CD14-positive monocyte (primary cell): ENCODE data around the gene JCAD. TPM values are rescaled to one million over a fixed set of nuclear protein-coding genes. Genes with fewer than 3 reads are reported as not detected.

ENCODE experiments used
- DNase-seq, 3 donors: peaks; one replicate each; pipeline ENCODE4 v3.0.0-alpha.2; 2011 to 2022
- H2AFZ ChIP-seq: 2 replicates; pipeline ENCODE4 v1.6.0; 2012; ENCODE audit warnings: mild to moderate bottlenecking, low read depth, low read length, inconsistent platforms; ENCODE audit not compliant: insufficient read depth, poor library complexity, severe bottlenecking
- H3K27ac ChIP-seq, 2 donors: 1 replicate in 1 of 2; 2 replicates in 1 of 2; pipeline ENCODE4 v1.5.1; 2012 to 2013; ENCODE audit warnings: low read length in 2 of 2, control low read depth in 1 of 2, inconsistent platforms in 1 of 2, low read depth in 1 of 2, mild to moderate bottlenecking in 1 of 2
- H3K27me3 ChIP-seq, 2 donors: one replicate each; pipeline versions ENCODE4 v1.6.0 to v1.6.1; 2011 to 2013; ENCODE audit warnings: low read length in 2 of 2; ENCODE audit not compliant: control insufficient read depth in 2 of 2, insufficient read depth in 2 of 2
- H3K36me3 ChIP-seq, 2 donors: replicated peaks in 1 of 2; 1 replicate in 1 of 2; 2 replicates in 1 of 2; pipeline versions ENCODE4 v1.5.1 to v1.6.1; 2012 to 2013; ENCODE audit warnings: low read length in 2 of 2, control low read depth in 1 of 2, inconsistent platforms in 1 of 2, mild to moderate bottlenecking in 1 of 2; ENCODE audit not compliant: insufficient read depth in 2 of 2, control insufficient read depth in 1 of 2
- H3K4me1 ChIP-seq, 2 donors: 1 replicate in 1 of 2; 2 replicates in 1 of 2; pipeline versions ENCODE4 v1.5.1 to v1.6.1; 2012 to 2013; ENCODE audit warnings: low read length in 2 of 2, control low read depth in 1 of 2, inconsistent platforms in 1 of 2, mild to moderate bottlenecking in 1 of 2, moderate library complexity in 1 of 2; ENCODE audit not compliant: insufficient read depth in 2 of 2, control insufficient read depth in 1 of 2
- H3K4me2 ChIP-seq: replicated peaks from 2 replicates; pipeline ENCODE3; 2012; ENCODE audit warnings: low read length, moderate library complexity, mild to moderate bottlenecking; ENCODE audit not compliant: poor library complexity, severe bottlenecking; ENCODE audit errors: extremely low read depth
- H3K4me3 ChIP-seq, 3 experiments: fragments of 200-600 bp in 1 of 3; sonication (generic) in 1 of 3; replicated peaks in 1 of 3; 1 replicate in 2 of 3; 2 replicates in 1 of 3; pipeline ENCODE4 v1.5.1; 2011 to 2013; ENCODE audit warnings: low read length in 3 of 3, mild to moderate bottlenecking in 3 of 3, control low read depth in 2 of 3, low read depth in 2 of 3, inconsistent platforms in 1 of 3, moderate library complexity in 1 of 3
- H3K79me2 ChIP-seq: 2 replicates; pipeline ENCODE4 v1.6.0; 2012; ENCODE audit warnings: mild to moderate bottlenecking, control low read depth, inconsistent platforms, low read length, moderate library complexity; ENCODE audit not compliant: insufficient read depth
- H3K9ac ChIP-seq: 2 replicates; pipeline ENCODE4 v1.6.0; 2017; ENCODE audit warnings: low read length, mild to moderate bottlenecking; ENCODE audit not compliant: insufficient read depth, poor library complexity, severe bottlenecking
- H3K9me3 ChIP-seq, 2 donors: replicated peaks in 1 of 2; 1 replicate in 1 of 2; 2 replicates in 1 of 2; pipeline versions ENCODE4 v1.5.1 to v1.6.1; 2012 to 2013; ENCODE audit warnings: low read length in 2 of 2, control low read depth in 1 of 2; ENCODE audit not compliant: control insufficient read depth in 1 of 2, insufficient read depth in 1 of 2
- H4K20me1 ChIP-seq: 2 replicates; pipeline ENCODE4 v1.6.0; 2012; ENCODE audit warnings: mild to moderate bottlenecking, low read length, control low read depth, moderate library complexity; ENCODE audit not compliant: insufficient read depth
- H3K27ac Mint-ChIP-seq, 7 donors: one replicate each; pipeline ENCODE4 v1.8.0; 2020; ENCODE audit warnings: mild to moderate bottlenecking in 7 of 7, mixed read lengths in 7 of 7, moderate library complexity in 6 of 7, inconsistent platforms in 2 of 7
- H3K27me3 Mint-ChIP-seq, 3 donors: one replicate each; pipeline ENCODE4 v1.8.0; 2021 to 2022; ENCODE audit warnings: low read depth in 3 of 3, mild to moderate bottlenecking in 3 of 3, mixed read lengths in 3 of 3, moderate library complexity in 3 of 3, inconsistent platforms in 1 of 3
- H3K36me3 Mint-ChIP-seq, 2 donors: one replicate each; pipeline ENCODE4 v1.8.0; 2020; ENCODE audit warnings: mixed read lengths in 2 of 2, inconsistent platforms in 1 of 2, mild to moderate bottlenecking in 1 of 2
- H3K4me1 Mint-ChIP-seq: one replicate; pipeline ENCODE4 v1.8.0; 2020; ENCODE audit warnings: mild to moderate bottlenecking, mixed read lengths
- H3K4me3 Mint-ChIP-seq, 2 donors: one replicate each; pipeline ENCODE4 v1.8.0; 2020; ENCODE audit warnings: mild to moderate bottlenecking in 2 of 2, mixed read lengths in 2 of 2, moderate library complexity in 1 of 2
- H3K9me3 Mint-ChIP-seq, 7 donors: one replicate each; pipeline ENCODE4 v1.8.0; 2020 to 2022; ENCODE audit warnings: mixed read lengths in 7 of 7, mild to moderate bottlenecking in 6 of 7, moderate library complexity in 6 of 7, inconsistent platforms in 2 of 7
- WGBS: methylation state at CpG from one replicate; pipeline ENCODE4 v1.1.5; 2013; ENCODE audit warnings: missing lambda C conversion rate; ENCODE audit not compliant: insufficient coverage; 5-methylcytosine and 5-hydroxymethylcytosine counted together
- intact Hi-C, 2 donors: fragments of 100-400 bp; cut with micrococcal nuclease; formaldehyde crosslinking; loops; one replicate each; pipeline versions ENCODE4 v1.15.0 to v1.15.1; 2023
- polyA plus RNA-seq, 3 donors: library from polyadenylated mRNA; depleted of rRNA in 1 of 3; unstranded in 2 of 3; stranded (reverse) in 1 of 3; fragments of 300-500 nt in 2 of 3; fragments of >200 nt in 1 of 3; fragmentation: Illumina TruSeq in 2 of 3; gene quantifications; 1 replicate in 2 of 3; 2 replicates in 1 of 3; pipeline ENCODE4 v1.2.3, GENCODE V29; 2012 to 2021
- TF ChIP-seq, protein P1 (sequence below): fragments of 200-600 bp; IDR thresholded peaks from one replicate; pipeline ENCODE4 v1.8.0; 2022; ENCODE audit warnings: antibody characterized with exemption, mild to moderate bottlenecking

JCAD gene
- polyA plus RNA-seq, 3 donors: not detected

DNA sequence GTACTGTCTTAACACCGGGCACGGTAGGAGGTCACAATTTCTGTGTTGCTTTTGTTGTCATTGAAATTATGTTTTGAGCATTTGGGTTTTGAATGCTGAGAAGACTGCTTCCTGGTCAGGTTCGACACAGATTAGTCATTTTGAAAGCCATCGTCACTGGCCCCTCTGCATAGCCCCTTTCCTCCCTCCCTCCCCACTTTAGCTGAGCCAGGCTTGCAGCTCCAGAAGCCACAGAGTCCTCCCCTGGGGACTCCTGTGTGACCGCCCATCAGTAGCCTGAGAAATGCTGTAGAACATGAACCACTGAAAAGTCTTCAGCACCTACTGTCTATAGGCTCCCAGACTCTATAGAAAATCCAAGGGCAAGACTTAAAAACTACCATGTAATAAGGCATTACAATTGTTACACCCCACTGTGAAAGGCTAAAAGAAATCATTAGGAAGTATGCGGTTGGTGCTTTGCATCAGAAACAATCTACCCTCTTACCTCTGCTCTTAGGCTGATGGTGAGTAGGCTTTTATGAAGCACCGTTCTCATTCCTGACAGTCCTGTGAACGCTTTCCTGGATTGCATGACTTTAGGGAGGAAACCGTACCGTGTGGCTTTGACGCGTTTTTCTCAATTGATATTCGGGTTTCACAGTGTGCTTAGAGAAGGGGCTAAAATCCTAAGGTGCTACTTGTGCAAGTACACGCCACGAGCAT, 24.8 kb downstream of the JCAD start:
- Mint-ChIP-seq H3K36me3 (no peaks in the 10 kb centered on the region), H3K9me3 (no peaks in the 10 kb centered on the region), H3K27me3 (peaks cover 19 to 43% (median 20%) of the 10 kb centered on the region in 3 donors), H3K27ac (no peak overlapping the region), H3K4me1 (peaks cover 1% of the 10 kb centered on the region), H3K4me3 (peak overlapping the region in 1 of 2 donors; percentile 39)
- WGBS: 47% methylated on average over 10 of the region's 15 CpGs
- Histone ChIP-seq H3K4me2 (no peak overlapping the region), H4K20me1 (no peaks in the 10 kb centered on the region), H3K79me2 (no peaks in the 10 kb centered on the region), H2AFZ (no peak overlapping the region), H3K36me3 (no peaks in the 10 kb centered on the region), H3K27ac (no peak overlapping the region), H3K27me3 (peaks cover 0 to 20% of the 10 kb centered on the region in 2 donors), H3K4me3 (no peak overlapping the region), H3K9me3 (no peaks in the 10 kb centered on the region), H3K9ac (no peak overlapping the region), H3K4me1 (no peaks in the 10 kb centered on the region)
- TF ChIP-seq, protein P1, sequence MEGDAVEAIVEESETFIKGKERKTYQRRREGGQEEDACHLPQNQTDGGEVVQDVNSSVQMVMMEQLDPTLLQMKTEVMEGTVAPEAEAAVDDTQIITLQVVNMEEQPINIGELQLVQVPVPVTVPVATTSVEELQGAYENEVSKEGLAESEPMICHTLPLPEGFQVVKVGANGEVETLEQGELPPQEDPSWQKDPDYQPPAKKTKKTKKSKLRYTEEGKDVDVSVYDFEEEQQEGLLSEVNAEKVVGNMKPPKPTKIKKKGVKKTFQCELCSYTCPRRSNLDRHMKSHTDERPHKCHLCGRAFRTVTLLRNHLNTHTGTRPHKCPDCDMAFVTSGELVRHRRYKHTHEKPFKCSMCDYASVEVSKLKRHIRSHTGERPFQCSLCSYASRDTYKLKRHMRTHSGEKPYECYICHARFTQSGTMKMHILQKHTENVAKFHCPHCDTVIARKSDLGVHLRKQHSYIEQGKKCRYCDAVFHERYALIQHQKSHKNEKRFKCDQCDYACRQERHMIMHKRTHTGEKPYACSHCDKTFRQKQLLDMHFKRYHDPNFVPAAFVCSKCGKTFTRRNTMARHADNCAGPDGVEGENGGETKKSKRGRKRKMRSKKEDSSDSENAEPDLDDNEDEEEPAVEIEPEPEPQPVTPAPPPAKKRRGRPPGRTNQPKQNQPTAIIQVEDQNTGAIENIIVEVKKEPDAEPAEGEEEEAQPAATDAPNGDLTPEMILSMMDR: no peak
- intact Hi-C loops: no loop called here
- no peak for DNase-seq

GRCh38 chr10:30032125-30032524, 27.3 kb downstream of the JCAD start:
- no peaks in the 10 kb centered on the region for H3K36me3 ChIP-seq
- no peaks in the 10 kb centered on the region for H3K79me2 ChIP-seq
- H3K4me1 ChIP-seq: peaks cover 11% of the 10 kb centered on the region in 2 donors
- Mint-ChIP-seq H3K4me3 (no peak overlapping the region), H3K27ac (no peak overlapping the region), H3K36me3 (no peaks in the 10 kb centered on the region), H3K9me3 (peaks cover 0 to 3% (median 0%) of the 10 kb centered on the region in 7 donors), H3K27me3 (peaks cover 19 to 51% (median 31%) of the 10 kb centered on the region in 3 donors), H3K4me1 (peaks cover 14% of the 10 kb centered on the region)
- no peaks in the 10 kb centered on the region for H4K20me1 ChIP-seq
- no peak for DNase-seq
- no peak overlapping the region for H3K9ac ChIP-seq
- H3K27me3 ChIP-seq: peaks cover 0 to 28% of the 10 kb centered on the region in 2 donors
- WGBS: no CpG with 5 or more reads among the region's 1 CpG
- no peak overlapping the region for H3K4me3 ChIP-seq
- no peak overlapping the region for H3K4me2 ChIP-seq
- H2AFZ ChIP-seq: no peak overlapping the region
- intact Hi-C loops: no loop called here
- no peak overlapping the region for H3K27ac ChIP-seq
- TF ChIP-seq, protein P1: no peak
- no peaks in the 10 kb centered on the region for H3K9me3 ChIP-seq
